Measurements from ENCODE around the gene CLUH. TPM values are rescaled to one million over a fixed set of nuclear protein-coding genes. Genes with fewer than 3 reads are reported as not detected.

Gene CLUH
- total RNA-seq, 3 donors from 2014 or later, result 120 to 149 (median 145) TPM

GRCh38 chr17:2735896-2736295 is 24.3 kb upstream of the CLUH start:
- H3K9me3 ChIP-seq, result no peaks in the 10 kb centered on the region
- no peak overlapping the region for H3K4me3 ChIP-seq
- ATAC-seq, result peak; percentile 74
- TF ChIP-seq, protein P1, sequence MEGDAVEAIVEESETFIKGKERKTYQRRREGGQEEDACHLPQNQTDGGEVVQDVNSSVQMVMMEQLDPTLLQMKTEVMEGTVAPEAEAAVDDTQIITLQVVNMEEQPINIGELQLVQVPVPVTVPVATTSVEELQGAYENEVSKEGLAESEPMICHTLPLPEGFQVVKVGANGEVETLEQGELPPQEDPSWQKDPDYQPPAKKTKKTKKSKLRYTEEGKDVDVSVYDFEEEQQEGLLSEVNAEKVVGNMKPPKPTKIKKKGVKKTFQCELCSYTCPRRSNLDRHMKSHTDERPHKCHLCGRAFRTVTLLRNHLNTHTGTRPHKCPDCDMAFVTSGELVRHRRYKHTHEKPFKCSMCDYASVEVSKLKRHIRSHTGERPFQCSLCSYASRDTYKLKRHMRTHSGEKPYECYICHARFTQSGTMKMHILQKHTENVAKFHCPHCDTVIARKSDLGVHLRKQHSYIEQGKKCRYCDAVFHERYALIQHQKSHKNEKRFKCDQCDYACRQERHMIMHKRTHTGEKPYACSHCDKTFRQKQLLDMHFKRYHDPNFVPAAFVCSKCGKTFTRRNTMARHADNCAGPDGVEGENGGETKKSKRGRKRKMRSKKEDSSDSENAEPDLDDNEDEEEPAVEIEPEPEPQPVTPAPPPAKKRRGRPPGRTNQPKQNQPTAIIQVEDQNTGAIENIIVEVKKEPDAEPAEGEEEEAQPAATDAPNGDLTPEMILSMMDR (IDR thresholded peaks at IDR 0.05), result no peak
- DNase-seq, result peak in 2 of 3 donors; percentile 50 to 64
- H3K4me1 ChIP-seq (ENCODE audit: low read depth), result no peaks in the 10 kb centered on the region
- intact Hi-C loops (cut with DNase I, micrococcal nuclease), result no loop called here
- no peaks in the 10 kb centered on the region for H3K36me3 ChIP-seq (ENCODE audit: low read depth)

- ATAC-seq (no peak), DNase-seq (no peak)
- TF ChIP-seq, protein P1 (IDR thresholded peaks at IDR 0.05), result no peak
- intact Hi-C loops (cut with DNase I, micrococcal nuclease), result no loop called here
- H3K9me3 ChIP-seq, result no peaks in the 10 kb centered on the region
- no peak overlapping the region for H3K4me3 ChIP-seq
- H3K36me3 ChIP-seq (ENCODE audit: low read depth), result no peaks in the 10 kb centered on the region
- no peaks in the 10 kb centered on the region for H3K4me1 ChIP-seq (ENCODE audit: low read depth)
These were observed 23.4 kb upstream of the CLUH start for GRCh38 chr17:2734939-2735338.

DNA sequence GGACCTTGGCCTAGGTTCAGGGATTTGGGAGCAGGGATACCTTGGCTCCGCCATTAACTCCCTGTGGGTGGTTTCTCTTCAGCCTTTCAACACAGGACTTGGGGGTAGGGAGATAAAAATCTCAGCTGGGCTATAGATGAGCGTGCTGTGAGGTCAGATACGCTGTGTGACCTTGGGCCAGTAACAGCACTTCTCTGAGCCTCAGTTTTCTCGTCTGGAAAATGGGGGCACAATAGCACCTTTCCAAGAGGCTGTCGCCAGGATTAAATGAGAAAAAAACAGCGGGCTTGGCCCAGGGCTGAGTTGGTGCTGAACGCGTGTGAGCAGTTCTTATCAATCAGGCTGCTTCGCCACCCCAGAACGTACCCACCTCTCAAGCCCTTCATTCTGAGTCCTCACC is 20.2 kb upstream of the CLUH start:
- ATAC-seq, result no peak
- H3K4me1 ChIP-seq (ENCODE audit: low read depth), result no peaks in the 10 kb centered on the region
- H3K36me3 ChIP-seq (ENCODE audit: low read depth), result no peaks in the 10 kb centered on the region
- no peak for DNase-seq
- intact Hi-C loops (cut with DNase I, micrococcal nuclease), result no loop called here
- H3K4me3 ChIP-seq, result no peak overlapping the region
- TF ChIP-seq, protein P1 (IDR thresholded peaks at IDR 0.05), result no peak
- H3K9me3 ChIP-seq, result no peaks in the 10 kb centered on the region

DNA sequence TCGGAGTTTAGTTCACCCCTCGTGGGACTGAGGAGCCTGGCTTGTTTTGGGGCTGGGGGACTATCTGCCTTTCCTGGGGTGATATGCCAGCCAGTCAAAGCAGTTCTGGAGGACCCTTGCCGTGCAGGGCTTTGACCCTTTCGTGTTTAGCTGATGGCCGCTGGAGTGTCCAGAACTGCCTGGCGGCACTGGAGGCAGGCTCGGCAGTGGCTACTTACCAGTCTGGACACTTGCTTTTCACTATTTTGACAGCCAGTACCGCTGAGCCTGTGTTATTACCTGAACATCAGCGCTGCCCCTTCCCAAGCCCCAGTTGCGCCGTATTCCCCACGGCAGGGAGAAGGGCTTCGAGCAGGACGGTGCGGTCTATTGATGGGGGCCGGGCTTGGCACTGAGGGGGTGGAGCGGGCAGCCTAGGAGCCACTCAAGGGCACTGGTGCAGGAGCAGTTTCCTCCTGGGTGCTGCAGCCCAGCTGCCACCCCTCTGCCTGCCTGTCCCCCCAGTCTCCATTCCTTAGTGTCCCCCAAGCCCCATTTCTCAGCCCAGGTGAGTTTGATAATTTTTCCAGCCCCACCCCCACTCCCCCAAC is 19.3 kb upstream of the CLUH start:
- intact Hi-C loops (cut with DNase I, micrococcal nuclease), result no loop called here
- H3K4me1 ChIP-seq (ENCODE audit: low read depth), result no peaks in the 10 kb centered on the region
- H3K4me3 ChIP-seq, result no peak overlapping the region
- TF ChIP-seq, protein P1 (IDR thresholded peaks at IDR 0.05), result no peak
- no peaks in the 10 kb centered on the region for H3K9me3 ChIP-seq
- H3K36me3 ChIP-seq (ENCODE audit: low read depth), result no peaks in the 10 kb centered on the region
- no peak for DNase-seq
- ATAC-seq, result no peak

DNA sequence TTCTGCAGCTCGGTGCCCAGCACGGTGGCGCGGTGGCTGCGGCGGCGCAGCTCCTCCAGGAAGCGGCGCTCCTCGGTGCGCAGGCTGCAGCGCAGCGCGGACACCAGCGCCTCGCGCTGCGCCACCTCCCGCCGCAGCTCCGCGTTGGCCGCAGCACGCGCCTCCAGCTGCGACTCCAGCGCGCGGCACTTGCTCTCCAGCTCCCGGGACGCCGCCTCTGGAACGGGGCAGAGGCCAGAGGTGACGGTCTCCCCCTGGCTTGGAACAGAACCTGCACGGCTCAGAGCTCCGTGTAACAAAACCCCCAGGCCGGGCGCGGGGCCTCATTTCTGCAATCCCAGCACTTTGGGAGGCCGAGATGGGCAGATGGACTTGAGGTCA is 13.2 kb upstream of the CLUH start:
- Histone ChIP-seq H3K4me1 (ENCODE audit: low read depth) (peaks cover 9% of the 10 kb centered on the region), H3K9me3 (no peaks in the 10 kb centered on the region), H3K36me3 (ENCODE audit: low read depth) (no peaks in the 10 kb centered on the region), H3K4me3 (no peak overlapping the region)
- DNase-seq, result peak; percentile 62 to 77 (median 73)
- intact Hi-C loops (cut with DNase I, micrococcal nuclease), result no loop called here
- TF ChIP-seq, protein P1 (IDR thresholded peaks at IDR 0.05), result no peak
- ATAC-seq, result peak; percentile 85

Data from mucosa of descending colon (tissue), 3 donors.